Ascending aorta (tissue), 2 donors: ENCODE results near the gene EZR. TPM values are rescaled to one million over a fixed set of nuclear protein-coding genes. Genes with fewer than 3 reads are reported as not detected.

Experiments
- DNase-seq, 2 donors: peaks; one replicate each; pipeline ENCODE4 v3.0.0-alpha.2; 2019; ENCODE audit warnings: low spot score in 2 of 2
- H3K27ac ChIP-seq, 2 donors: fragments of 200-600 bp; sonication (generic); one replicate each; pipeline ENCODE4 v1.5.1; 2016 to 2017; ENCODE audit warnings: mild to moderate bottlenecking in 1 of 2
- H3K27me3 ChIP-seq: fragments of 200-600 bp; sonication (generic); one replicate; pipeline ENCODE4 v1.5.1; 2017
- H3K36me3 ChIP-seq, 2 donors: fragments of 200-600 bp; sonication (generic); one replicate each; pipeline ENCODE4 v1.5.1; 2016
- H3K4me1 ChIP-seq, 2 donors: fragments of 200-600 bp; sonication (generic); one replicate each; pipeline ENCODE4 v1.5.1; 2016 to 2017; ENCODE audit warnings: mild to moderate bottlenecking in 1 of 2
- H3K4me3 ChIP-seq, 2 donors: fragments of 200-600 bp; sonication (generic); one replicate each; pipeline ENCODE4 v1.5.1; 2016 to 2017; ENCODE audit warnings: mild to moderate bottlenecking in 1 of 2
- H3K9me3 ChIP-seq, 2 donors: fragments of 200-600 bp; sonication (generic); one replicate each; pipeline ENCODE4 v1.5.1; 2016
- intact Hi-C: fragments of 100-400 bp; cut with DNase I; formaldehyde crosslinking; loops from one replicate; pipeline ENCODE4 v1.15.1; 2023
- total RNA-seq: library from RNA; depleted of rRNA; stranded (reverse); fragments of >200 nt; gene quantifications from one replicate; pipeline ENCODE4 v1.1.0, GENCODE V29; 2016
- TF ChIP-seq, protein P1 (sequence below), 3 experiments: fragments of 200-600 bp in 2 of 3; fragments of 450-650 bp in 1 of 3; sonication (generic) in 2 of 3; IDR thresholded peaks; one replicate each; pipeline ENCODE4 v1.5.1; 2016 to 2019; ENCODE audit warnings: antibody characterized with exemption in 3 of 3, mild to moderate bottlenecking in 1 of 3, moderate library complexity in 1 of 3

Gene EZR
- total RNA-seq, 1 donor from 2014 or later: 49.7 TPM

DNA sequence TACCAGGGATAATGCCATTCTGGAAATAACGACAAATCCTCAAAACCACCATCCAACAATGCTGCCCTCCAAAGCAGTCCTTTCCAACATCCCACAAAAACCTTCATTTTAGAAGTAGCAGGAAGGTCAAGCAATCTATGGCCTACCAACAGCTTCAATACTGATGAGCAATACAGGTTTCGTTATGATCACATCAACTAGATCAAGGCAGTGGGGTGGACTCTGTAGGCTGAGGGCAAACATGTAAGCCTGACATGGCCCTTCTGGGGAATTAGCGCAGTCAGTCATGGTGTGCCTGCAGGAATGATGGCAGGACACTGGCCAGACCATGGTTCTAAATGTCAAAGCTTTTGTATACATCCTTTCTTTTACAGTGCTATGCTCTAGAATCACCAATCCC lies 41.7 kb downstream of the EZR start:
- no peak overlapping the region for H3K27ac ChIP-seq
- peaks cover 26 to 68% of the 10 kb centered on the region in 2 donors for H3K36me3 ChIP-seq
- intact Hi-C loops: no loop called here
- no peaks in the 10 kb centered on the region for H3K9me3 ChIP-seq
- no peak for DNase-seq
- no peak overlapping the region for H3K4me3 ChIP-seq
- TF ChIP-seq, protein P1, sequence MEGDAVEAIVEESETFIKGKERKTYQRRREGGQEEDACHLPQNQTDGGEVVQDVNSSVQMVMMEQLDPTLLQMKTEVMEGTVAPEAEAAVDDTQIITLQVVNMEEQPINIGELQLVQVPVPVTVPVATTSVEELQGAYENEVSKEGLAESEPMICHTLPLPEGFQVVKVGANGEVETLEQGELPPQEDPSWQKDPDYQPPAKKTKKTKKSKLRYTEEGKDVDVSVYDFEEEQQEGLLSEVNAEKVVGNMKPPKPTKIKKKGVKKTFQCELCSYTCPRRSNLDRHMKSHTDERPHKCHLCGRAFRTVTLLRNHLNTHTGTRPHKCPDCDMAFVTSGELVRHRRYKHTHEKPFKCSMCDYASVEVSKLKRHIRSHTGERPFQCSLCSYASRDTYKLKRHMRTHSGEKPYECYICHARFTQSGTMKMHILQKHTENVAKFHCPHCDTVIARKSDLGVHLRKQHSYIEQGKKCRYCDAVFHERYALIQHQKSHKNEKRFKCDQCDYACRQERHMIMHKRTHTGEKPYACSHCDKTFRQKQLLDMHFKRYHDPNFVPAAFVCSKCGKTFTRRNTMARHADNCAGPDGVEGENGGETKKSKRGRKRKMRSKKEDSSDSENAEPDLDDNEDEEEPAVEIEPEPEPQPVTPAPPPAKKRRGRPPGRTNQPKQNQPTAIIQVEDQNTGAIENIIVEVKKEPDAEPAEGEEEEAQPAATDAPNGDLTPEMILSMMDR (IDR thresholded peaks at IDR 0.05): no peak
- no peaks in the 10 kb centered on the region for H3K27me3 ChIP-seq
- no peaks in the 10 kb centered on the region for H3K4me1 ChIP-seq

DNA sequence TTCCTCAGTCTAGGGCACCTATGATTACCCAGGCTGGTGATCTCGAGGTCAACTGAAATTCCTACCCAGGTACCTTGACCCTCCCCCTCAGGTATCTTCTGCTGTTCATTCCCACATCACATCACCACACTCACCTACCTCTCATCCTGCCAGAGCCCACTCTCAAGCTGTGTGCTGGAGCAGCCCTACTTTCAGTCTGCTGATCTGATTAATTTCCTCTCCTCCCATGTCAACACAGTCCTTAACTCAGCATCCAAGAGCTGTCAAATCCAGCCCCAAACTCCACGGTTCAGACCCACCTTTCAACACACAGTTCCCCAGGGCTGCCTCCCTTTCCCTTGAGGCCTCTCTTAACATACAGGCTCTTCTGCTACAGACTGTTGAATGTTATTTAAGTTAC lies 42.4 kb downstream of the EZR start:
- Histone ChIP-seq H3K27ac (no peak overlapping the region), H3K27me3 (no peaks in the 10 kb centered on the region), H3K9me3 (no peaks in the 10 kb centered on the region), H3K4me3 (no peak overlapping the region), H3K36me3 (peaks cover 25 to 67% of the 10 kb centered on the region in 2 donors), H3K4me1 (no peaks in the 10 kb centered on the region)
- TF ChIP-seq, protein P1 (IDR thresholded peaks at IDR 0.05): no peak
- intact Hi-C loops: no loop called here
- no peak for DNase-seq

DNA sequence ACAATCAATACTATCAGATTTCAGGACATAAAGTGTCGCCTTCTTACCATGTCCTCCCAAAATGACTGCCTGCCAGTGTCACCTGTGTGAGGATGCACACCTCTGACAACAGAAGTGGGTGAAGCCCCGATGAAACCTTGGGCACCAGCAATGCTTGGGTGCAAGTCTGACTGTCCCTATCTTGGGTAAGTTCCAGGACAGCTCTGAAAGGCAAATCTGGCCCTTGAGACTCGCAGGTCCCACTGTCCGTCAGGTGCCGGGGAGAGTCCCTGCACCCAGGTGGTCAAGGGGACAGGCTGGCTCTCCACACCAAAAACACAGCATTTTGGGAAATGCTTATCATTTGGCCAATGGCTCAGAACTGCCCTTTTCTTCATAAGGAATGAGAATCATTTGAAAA lies 43.3 kb downstream of the EZR start:
- no peak for DNase-seq
- Histone ChIP-seq H3K36me3 (peaks cover 27 to 68% of the 10 kb centered on the region in 2 donors), H3K4me1 (no peaks in the 10 kb centered on the region), H3K27me3 (no peaks in the 10 kb centered on the region), H3K4me3 (no peak overlapping the region), H3K27ac (no peak overlapping the region), H3K9me3 (no peaks in the 10 kb centered on the region)
- TF ChIP-seq, protein P1 (IDR thresholded peaks at IDR 0.05): no peak
- intact Hi-C loops: no loop called here

DNA sequence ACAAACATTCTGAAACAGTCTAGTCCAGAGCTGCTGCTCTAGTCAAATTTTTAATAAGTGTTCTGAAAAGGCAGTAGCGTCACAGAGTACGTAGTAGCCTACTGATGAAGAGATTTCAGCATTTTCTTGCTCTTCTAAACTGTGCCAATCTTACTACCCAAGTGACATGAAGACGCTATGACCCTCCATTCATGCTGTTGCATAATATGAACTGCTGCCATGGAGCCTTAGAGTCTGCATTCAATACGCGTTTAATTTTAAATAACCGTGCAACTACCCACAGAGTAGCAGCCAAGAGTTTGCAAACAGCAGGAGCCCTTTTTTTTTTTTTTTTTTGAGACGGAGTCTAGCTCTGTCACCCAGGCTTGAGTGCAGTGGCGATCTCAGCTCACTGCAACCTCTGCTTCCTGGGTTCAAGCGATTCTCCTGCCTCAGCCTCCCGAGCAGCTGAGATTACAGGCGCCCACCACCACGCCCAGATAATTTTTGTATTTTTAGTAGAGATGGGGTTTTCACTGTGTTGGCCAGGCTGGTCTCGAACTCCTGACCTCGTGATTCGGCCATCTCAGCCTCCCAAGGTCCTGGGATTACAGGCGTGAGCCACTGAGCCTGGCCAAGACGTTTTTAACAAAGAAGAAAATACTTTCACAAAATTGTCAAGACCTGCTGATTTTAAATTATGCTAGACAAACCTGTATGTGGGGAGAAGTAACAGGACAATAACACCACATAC lies 44.3 kb downstream of the EZR start:
- H3K36me3 ChIP-seq: peaks cover 37 to 71% of the 10 kb centered on the region in 2 donors
- intact Hi-C loops: no loop called here
- H3K27me3 ChIP-seq: no peaks in the 10 kb centered on the region
- no peak overlapping the region for H3K4me3 ChIP-seq
- H3K9me3 ChIP-seq: no peaks in the 10 kb centered on the region
- TF ChIP-seq, protein P1 (IDR thresholded peaks at IDR 0.05): no peak
- no peak overlapping the region for H3K27ac ChIP-seq
- no peaks in the 10 kb centered on the region for H3K4me1 ChIP-seq
- no peak for DNase-seq

DNA sequence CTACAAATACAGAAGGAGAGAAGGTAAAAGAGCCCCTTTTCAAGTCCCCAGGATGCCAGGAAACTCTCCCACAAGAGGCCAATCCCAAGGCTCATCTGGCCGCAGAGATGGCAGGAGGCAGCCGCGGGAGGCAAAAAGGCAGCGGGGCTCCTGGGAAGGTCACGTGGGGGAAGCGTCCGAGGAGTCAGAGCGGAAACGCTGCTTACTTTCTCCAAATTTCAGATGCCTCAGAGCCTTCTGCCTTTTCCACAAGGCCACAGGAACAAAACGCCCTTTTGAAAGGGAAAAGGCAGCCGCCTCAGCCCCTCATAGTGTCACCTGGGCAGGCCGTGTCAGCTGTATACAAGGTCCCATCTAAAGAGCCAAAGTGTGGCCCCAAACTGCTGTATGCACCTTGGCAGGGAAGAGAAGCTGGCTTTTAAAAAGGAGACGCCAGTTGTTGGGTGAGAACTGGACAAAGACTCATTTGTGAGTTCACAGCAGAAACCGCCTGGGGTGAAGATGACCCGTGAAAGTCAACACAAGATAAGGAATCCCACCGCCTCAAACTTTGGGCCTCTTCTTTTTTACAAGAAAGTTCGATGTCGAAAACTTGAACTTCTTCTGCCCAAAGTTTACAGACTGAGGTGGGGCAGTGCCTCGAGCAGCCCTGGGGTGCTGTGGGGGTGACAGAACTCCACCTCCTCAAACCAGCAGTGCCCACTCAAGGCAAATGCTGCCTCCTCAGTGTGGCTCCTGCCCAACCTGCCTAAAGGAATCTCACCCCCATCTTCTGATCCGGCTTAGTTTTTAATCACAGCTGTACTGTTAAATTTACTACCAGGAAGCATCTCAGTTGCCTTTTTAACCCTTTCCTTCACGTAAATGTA lies 45.4 kb downstream of the EZR start:
- H3K9me3 ChIP-seq: no peaks in the 10 kb centered on the region
- H3K27me3 ChIP-seq: no peaks in the 10 kb centered on the region
- H3K4me3 ChIP-seq: no peak overlapping the region
- no peak overlapping the region for H3K27ac ChIP-seq
- intact Hi-C loops: no loop called here
- TF ChIP-seq, protein P1 (IDR thresholded peaks at IDR 0.05): no peak
- H3K36me3 ChIP-seq: peaks cover 46 to 82% of the 10 kb centered on the region in 2 donors
- no peaks in the 10 kb centered on the region for H3K4me1 ChIP-seq
- DNase-seq: no peak
